Neutrophil (primary cell): ENCODE data around the gene SMG5.

Source experiments
- H3K27ac ChIP-seq: fragments of 200-600 bp; sonication (generic); 2 replicates; pipeline ENCODE4 v1.5.1; 2016; ENCODE audit warnings: mild to moderate bottlenecking, moderate library complexity
- H3K27me3 ChIP-seq: fragments of 200-600 bp; sonication (generic); 2 replicates; pipeline ENCODE4 v1.6.0; 2016; ENCODE audit warnings: mild to moderate bottlenecking
- H3K36me3 ChIP-seq: fragments of 200-600 bp; sonication (generic); 2 replicates; pipeline ENCODE4 v1.5.1; 2017
- H3K4me1 ChIP-seq, 2 experiments: fragments of 200-600 bp in 1 of 2; sonication (generic) in 1 of 2; 1 replicate in 1 of 2; 2 replicates in 1 of 2; pipeline versions ENCODE4 v1.5.1 to v1.6.1; 2013 to 2016; ENCODE audit warnings: low read depth in 1 of 2, low read length in 1 of 2, mild to moderate bottlenecking in 1 of 2, moderate library complexity in 1 of 2; ENCODE audit not compliant: control insufficient read depth in 1 of 2, insufficient read depth in 1 of 2
- H3K4me3 ChIP-seq, 2 experiments: fragments of 200-600 bp in 1 of 2; sonication (generic) in 1 of 2; 1 replicate in 1 of 2; 2 replicates in 1 of 2; pipeline ENCODE4 v1.5.1; 2013 to 2016; ENCODE audit warnings: low read depth in 1 of 2, low read length in 1 of 2, mild to moderate bottlenecking in 1 of 2, moderate library complexity in 1 of 2
- H3K9me3 ChIP-seq: fragments of 200-600 bp; sonication (generic); 2 replicates; pipeline ENCODE4 v1.5.1; 2016
- CTCF ChIP-seq: fragments of 200-600 bp; sonication (generic); IDR thresholded peaks from 2 replicates; pipeline ENCODE4 v1.5.1; 2016; ENCODE audit warnings: antibody characterized with exemption

The SMG5 gene

DNA sequence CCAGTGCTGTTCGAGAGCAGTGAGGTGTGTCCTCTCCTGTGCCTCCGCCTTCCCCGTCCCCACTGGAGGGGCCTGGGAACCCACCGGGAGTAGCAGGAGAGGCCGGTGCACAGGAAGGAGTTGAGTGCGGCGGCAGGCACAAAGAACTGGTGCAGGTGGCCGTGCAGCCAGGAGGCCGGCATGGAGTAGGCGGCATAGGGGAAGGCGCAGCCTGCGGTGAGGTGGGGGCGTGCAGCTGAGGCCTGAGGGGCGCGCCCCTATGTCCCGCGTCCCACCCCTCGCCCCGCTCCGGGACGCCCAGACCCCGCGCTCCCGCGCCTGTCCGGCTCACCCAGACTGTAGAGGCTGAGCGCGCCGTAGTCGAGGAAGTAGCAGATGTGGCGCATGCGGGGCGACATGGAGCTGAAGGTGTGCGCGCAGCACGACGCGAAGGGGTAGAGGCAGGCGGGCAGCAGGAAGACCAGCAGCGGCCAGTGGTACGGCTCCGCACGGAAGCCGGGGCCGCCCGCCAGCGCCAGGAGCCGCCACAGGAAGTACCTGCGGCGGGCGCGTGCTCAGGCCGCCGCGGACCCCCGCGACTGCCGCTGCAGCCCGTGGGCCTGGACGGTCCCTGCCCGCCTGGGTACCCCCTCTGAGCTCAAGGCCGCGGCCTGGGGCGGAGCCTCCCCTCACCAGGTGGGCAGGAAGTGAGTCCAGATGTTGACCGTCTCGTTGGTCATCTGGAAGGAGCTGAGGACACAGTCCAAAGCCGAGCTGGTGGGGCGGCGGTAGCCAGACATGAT is 37.0 kb downstream of the SMG5 start:
- Histone ChIP-seq H3K27ac (no peak overlapping the region), H3K27me3 (peaks cover 34% of the 10 kb centered on the region), H3K4me1 (peaks cover 10 to 11% of the 10 kb centered on the region in 2 experiments), H3K4me3 (peak overlapping the region in 1 of 2 experiments; percentile 24), H3K36me3 (peaks cover 48% of the 10 kb centered on the region), H3K9me3 (no peaks in the 10 kb centered on the region)
- no peak for TF ChIP-seq CTCF

GRCh38 chr1:156244712-156245111 is 37.9 kb downstream of the SMG5 start:
- TF ChIP-seq CTCF, result no peak
- Histone ChIP-seq H3K9me3 (no peaks in the 10 kb centered on the region), H3K27ac (no peak overlapping the region), H3K4me3 (no peak overlapping the region), H3K27me3 (peaks cover 34% of the 10 kb centered on the region), H3K4me1 (peaks cover 10 to 11% of the 10 kb centered on the region in 2 experiments), H3K36me3 (peaks cover 48% of the 10 kb centered on the region)

DNA sequence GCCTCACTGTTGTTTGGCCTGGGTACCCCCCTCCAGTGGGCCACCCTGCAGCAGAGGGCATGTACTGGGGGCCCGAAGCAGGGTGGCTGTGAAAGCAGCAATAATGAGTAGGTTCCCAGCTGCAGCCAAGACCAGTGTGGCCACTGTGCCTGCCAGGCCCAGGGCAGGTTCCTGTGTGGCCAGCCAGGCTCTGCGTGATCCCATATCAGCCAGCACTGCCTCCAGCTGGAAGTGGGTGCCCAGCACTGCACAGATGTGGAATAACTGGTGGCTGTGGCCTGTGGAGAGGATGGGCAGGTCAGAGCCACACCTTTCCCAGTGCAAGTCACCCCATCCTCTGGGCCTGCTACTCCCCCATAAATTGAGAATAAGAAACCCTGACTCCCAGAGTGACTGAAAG is 38.5 kb downstream of the SMG5 start:
- Histone ChIP-seq H3K4me1 (peaks cover 10 to 11% of the 10 kb centered on the region in 2 experiments), H3K36me3 (peaks cover 48% of the 10 kb centered on the region), H3K9me3 (no peaks in the 10 kb centered on the region), H3K4me3 (no peak overlapping the region), H3K27me3 (peaks cover 34% of the 10 kb centered on the region), H3K27ac (no peak overlapping the region)
- no peak for TF ChIP-seq CTCF

DNA sequence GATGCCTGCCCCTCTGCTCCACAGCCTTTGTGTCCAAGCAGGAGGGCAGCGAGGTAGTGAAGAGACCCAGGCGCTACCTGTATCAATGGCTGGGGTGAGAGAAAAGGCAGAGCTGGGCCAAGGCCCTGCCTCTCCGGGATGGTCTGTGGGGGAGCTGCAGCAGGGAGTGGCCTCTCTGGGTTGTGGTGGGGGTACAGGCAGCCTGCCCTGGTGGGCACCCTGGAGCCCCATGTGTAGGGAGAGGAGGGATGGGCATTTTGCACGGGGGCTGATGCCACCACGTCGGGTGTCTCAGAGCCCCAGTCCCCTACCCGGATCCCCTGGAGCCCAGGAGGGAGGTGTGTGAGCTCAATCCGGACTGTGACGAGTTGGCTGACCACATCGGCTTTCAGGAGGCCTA is 39.9 kb downstream of the SMG5 start:
- Histone ChIP-seq H3K4me1 (peaks cover 10 to 11% of the 10 kb centered on the region in 2 experiments), H3K9me3 (no peaks in the 10 kb centered on the region), H3K36me3 (peaks cover 51% of the 10 kb centered on the region), H3K4me3 (no peak overlapping the region), H3K27ac (no peak overlapping the region), H3K27me3 (peaks cover 34% of the 10 kb centered on the region)
- TF ChIP-seq CTCF, result no peak

DNA sequence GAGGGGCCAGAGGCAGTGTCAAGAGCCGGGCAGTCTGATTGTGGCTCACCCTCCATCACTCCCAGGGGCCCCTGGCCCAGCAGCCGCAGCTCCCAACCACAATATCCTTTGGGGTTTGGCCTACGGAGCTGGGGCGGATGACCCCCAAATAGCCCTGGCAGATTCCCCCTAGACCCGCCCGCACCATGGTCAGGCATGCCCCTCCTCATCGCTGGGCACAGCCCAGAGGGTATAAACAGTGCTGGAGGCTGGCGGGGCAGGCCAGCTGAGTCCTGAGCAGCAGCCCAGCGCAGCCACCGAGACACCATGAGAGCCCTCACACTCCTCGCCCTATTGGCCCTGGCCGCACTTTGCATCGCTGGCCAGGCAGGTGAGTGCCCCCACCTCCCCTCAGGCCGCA is 40.7 kb downstream of the SMG5 start, which contains the start of gene BGLAP:
Gene BGLAP (plus strand): TSS at position 259 of the 400 bp plus-strand sequence. CDS start 48 bp downstream, at position 307.
- Histone ChIP-seq H3K9me3 (no peaks in the 10 kb centered on the region), H3K36me3 (peaks cover 55% of the 10 kb centered on the region), H3K4me3 (no peak within 1 kb of the TSS), H3K27ac (no peak within 1 kb of the TSS), H3K4me1 (peaks cover 10 to 11% of the 10 kb centered on the region in 2 experiments), H3K27me3 (peaks cover 28% of the 10 kb centered on the region)
- TF ChIP-seq CTCF, result no peak
